ENCODE data around the gene CDC42BPA. TPM values are rescaled to one million over a fixed set of nuclear protein-coding genes. Genes with fewer than 3 reads are reported as not detected.

Gene CDC42BPA
- total RNA-seq, 2 experiments from 2014 or later = 1.8 to 2.1 TPM

DNA sequence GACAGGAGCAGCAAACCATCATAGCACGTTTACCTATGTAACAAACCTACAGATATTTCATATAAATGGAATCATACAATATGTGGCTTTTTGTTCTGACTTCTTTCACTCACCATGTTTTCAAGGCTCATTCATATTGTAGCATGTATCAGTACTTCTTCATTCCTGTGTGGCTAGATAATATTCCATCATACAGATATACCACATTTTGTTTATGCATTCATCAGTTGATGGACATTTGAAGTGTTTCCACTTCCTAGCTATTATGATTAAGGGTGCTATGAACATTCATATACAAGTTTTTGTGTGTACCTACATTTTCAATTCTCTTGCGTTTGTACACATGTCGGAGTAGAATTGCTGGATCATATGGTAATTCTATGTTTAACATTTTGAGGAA, 90.1 kb downstream of the CDC42BPA start:
- CTCF ChIA-PET = no interaction called here
- Mint-ChIP-seq H3K36me3 (ENCODE audit: low read depth) (no peaks in the 10 kb centered on the region), H3K4me3 (no peak overlapping the region), H3K9me3 (no peaks in the 10 kb centered on the region), H3K27ac (no peak overlapping the region), H3K4me1 (ENCODE audit: low read depth) (no peaks in the 10 kb centered on the region), H3K27me3 (peaks cover 7% of the 10 kb centered on the region)
- ATAC-seq = no peak
- no peak for DNase-seq
- TF ChIP-seq, protein P1, sequence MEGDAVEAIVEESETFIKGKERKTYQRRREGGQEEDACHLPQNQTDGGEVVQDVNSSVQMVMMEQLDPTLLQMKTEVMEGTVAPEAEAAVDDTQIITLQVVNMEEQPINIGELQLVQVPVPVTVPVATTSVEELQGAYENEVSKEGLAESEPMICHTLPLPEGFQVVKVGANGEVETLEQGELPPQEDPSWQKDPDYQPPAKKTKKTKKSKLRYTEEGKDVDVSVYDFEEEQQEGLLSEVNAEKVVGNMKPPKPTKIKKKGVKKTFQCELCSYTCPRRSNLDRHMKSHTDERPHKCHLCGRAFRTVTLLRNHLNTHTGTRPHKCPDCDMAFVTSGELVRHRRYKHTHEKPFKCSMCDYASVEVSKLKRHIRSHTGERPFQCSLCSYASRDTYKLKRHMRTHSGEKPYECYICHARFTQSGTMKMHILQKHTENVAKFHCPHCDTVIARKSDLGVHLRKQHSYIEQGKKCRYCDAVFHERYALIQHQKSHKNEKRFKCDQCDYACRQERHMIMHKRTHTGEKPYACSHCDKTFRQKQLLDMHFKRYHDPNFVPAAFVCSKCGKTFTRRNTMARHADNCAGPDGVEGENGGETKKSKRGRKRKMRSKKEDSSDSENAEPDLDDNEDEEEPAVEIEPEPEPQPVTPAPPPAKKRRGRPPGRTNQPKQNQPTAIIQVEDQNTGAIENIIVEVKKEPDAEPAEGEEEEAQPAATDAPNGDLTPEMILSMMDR (IDR thresholded peaks at IDR 0.05) = no peak
- intact Hi-C loops (cut with micrococcal nuclease) = no loop called here
- POLR2A ChIA-PET = no interaction called here

DNA sequence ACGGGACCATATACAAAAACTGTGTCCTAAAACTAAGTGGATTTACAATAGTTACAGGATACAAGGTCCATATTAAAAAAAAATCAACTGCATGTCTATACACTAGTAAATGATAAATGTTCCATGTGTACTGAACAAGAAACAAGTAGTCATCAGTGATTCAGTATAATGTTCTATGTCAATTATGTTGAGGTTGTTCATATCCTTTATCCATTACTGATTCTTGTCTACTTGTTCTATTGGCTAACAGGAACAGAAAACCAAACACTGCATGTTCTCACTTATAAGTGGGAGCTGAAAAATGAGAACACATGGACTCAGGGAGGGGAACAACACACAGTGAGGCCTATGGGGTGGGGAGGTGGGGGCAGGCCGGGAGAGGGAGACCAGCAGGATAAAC, 90.5 kb downstream of the CDC42BPA start:
- no peaks in the 10 kb centered on the region for H3K9me3 Mint-ChIP-seq
- H3K4me1 Mint-ChIP-seq (ENCODE audit: low read depth) = no peaks in the 10 kb centered on the region
- POLR2A ChIA-PET = no interaction called here
- ATAC-seq = no peak
- no peaks in the 10 kb centered on the region for H3K36me3 Mint-ChIP-seq (ENCODE audit: low read depth)
- peaks cover 10% of the 10 kb centered on the region for H3K27me3 Mint-ChIP-seq
- no peak overlapping the region for H3K27ac Mint-ChIP-seq
- no peak for DNase-seq
- TF ChIP-seq, protein P1 (IDR thresholded peaks at IDR 0.05) = no peak
- intact Hi-C loops (cut with micrococcal nuclease) = no loop called here
- H3K4me3 Mint-ChIP-seq = no peak overlapping the region
- CTCF ChIA-PET = no interaction called here

DNA sequence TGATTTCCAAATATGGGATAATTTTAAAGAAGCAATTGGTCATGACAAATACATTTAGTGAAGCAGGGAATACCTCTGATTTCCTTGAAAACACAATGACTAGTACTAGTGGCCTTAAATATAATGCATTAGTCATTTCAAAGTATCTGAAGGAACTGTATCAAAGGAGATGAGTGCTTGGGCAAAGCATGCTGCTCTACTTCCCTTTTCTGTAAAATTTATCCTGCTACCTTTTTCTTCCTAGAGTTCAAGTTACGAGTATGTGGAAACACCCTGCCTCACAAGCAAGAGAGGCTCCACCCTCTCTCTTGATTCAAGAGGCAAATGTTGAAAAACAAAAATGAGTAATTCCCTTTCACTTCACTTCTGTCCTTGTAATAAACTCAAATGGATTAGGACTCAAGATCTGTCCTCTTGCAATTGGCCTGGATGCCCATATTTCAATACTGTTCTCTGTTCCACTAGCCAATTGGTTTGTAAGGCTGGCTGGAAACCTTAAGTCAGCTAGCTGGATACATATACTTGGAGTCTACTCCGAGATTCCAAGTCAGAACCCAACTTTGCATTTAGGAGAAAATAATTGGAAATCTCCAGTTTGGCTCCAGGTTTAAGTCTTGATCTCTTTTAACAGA, 92.5 kb downstream of the CDC42BPA start:
- CTCF ChIA-PET = interaction anchor here (1.1 kb wide), 1 partner anchor 125 kb away, joined by 3 read pairs; no protein-coding TSS in a partner anchor
- ATAC-seq (no peak), DNase-seq (no peak)
- Mint-ChIP-seq H3K4me3 (no peak overlapping the region), H3K36me3 (ENCODE audit: low read depth) (no peaks in the 10 kb centered on the region), H3K4me1 (ENCODE audit: low read depth) (no peaks in the 10 kb centered on the region), H3K27me3 (peaks cover 19% of the 10 kb centered on the region), H3K9me3 (no peaks in the 10 kb centered on the region), H3K27ac (no peak overlapping the region)
- POLR2A ChIA-PET = no interaction called here
- TF ChIP-seq, protein P1 (IDR thresholded peaks at IDR 0.05) = no peak
- intact Hi-C loops (cut with micrococcal nuclease) = no loop called here

DNA sequence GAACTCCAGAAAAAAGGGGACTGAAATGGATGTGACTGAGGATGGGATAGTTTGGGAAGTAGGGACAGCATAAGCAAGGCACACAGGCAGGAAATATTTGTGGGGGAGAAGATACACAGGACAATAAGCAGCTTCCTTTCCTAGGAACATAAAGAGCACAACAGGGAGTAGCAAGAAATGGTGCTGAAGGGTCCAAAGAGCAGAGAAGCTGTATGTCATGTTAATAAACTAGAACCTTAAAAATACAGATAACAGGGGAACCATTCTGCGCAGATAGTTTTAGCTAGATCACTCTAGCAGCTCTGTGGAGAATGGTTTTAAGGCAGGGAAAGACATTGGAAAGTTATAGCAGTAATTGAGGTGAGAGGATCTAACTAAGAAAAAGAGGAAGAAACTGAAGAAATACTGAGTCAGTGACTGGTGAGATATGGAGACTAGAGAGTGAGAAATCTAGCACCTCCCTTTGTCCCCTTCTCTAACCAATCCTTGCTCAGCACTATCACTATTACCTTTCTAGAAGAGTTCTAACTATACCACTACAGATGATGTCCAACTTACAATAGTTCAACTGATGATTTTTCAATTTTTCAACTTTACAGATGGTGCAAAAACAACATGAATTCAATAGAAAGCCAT, 95.0 kb downstream of the CDC42BPA start:
- TF ChIP-seq, protein P1 (IDR thresholded peaks at IDR 0.05) = no peak
- intact Hi-C loops (cut with micrococcal nuclease) = no loop called here
- DNase-seq = no peak
- no peak overlapping the region for H3K4me3 Mint-ChIP-seq
- ATAC-seq = no peak
- CTCF ChIA-PET = no interaction called here
- H3K27ac Mint-ChIP-seq = no peak overlapping the region
- POLR2A ChIA-PET = no interaction called here
- H3K9me3 Mint-ChIP-seq = no peaks in the 10 kb centered on the region
- no peaks in the 10 kb centered on the region for H3K36me3 Mint-ChIP-seq (ENCODE audit: low read depth)
- peaks cover 25% of the 10 kb centered on the region for H3K27me3 Mint-ChIP-seq
- H3K4me1 Mint-ChIP-seq (ENCODE audit: low read depth) = no peaks in the 10 kb centered on the region

DNA sequence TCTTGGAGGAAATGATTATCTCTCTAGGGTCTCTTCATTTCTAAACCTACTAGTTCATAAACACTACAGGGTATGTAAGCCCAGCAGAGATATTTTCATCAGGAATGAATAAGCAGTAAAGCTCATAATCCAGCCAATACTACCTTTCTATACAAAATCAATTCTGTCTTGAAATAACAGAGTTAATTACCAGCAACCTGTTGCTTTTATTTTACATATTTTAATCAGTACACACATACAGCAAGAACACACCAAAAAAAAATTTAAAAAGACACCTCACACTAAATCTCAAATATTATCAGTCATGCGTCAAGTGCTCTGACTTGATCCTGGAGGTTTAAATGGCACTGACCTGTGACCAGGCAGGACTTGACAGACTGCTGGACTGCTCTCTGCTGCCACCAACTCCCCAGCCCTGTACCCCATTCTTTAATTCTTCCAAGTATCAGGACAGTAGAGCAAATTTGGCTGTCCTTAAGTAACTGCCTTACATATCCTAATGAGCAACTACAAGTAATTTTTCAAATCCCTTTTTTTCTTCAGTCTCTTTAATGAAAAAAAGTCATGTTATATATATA, 98.5 kb downstream of the CDC42BPA start:
- POLR2A ChIA-PET = no interaction called here

More for the DNA sequence above, 98.5 kb downstream of the CDC42BPA start:
- H3K9me3 Mint-ChIP-seq = no peaks in the 10 kb centered on the region
- H3K4me3 Mint-ChIP-seq = no peak overlapping the region
- H3K36me3 Mint-ChIP-seq (ENCODE audit: low read depth) = no peaks in the 10 kb centered on the region
- CTCF ChIA-PET = no interaction called here
- no peak overlapping the region for H3K27ac Mint-ChIP-seq
- ATAC-seq (no peak), DNase-seq (no peak)
- H3K4me1 Mint-ChIP-seq (ENCODE audit: low read depth) = no peaks in the 10 kb centered on the region
- TF ChIP-seq, protein P1 (IDR thresholded peaks at IDR 0.05) = no peak
- intact Hi-C loops (cut with micrococcal nuclease) = no loop called here
- peaks cover 28% of the 10 kb centered on the region for H3K27me3 Mint-ChIP-seq

Data from activated CD8-positive, alpha-beta T cell treated with anti-CD3 and anti-CD28 coated beads for 36 hours (primary cell).